K562 (cell line): ENCODE measurements around the gene ANKS3. TPM values are rescaled to one million over a fixed set of nuclear protein-coding genes. Genes with fewer than 3 reads are reported as not detected.

Source experiments
- ATAC-seq: fragments of 200-7000 bp; cut with Tn5 transposase; 3 replicates; pipeline ENCODE4 v1.9.1; 2020; ENCODE audit warnings: moderate library complexity
- BruUV-seq: library from RNA; stranded (reverse); fragments of 400-500 nt; replicated peaks from 2 replicates; lab custom pipeline; 2021; lab: Mats Ljungman, UMichigan
- CTCF ChIA-PET: fragments of 300-600 bp; formaldehyde crosslinking; extraction: SDS; loops from one replicate; lab custom pipeline; 2021; ENCODE audit warnings: low intra/inter-chr PET ratio; lab: Yijun Ruan, JAX
- POLR2A ChIA-PET: fragments of 300-600, 350-650 bp; sonication (Branson Sonifier 250); formaldehyde crosslinking; extraction: SDS; loops from one replicate; lab custom pipeline; 2021; ENCODE audit warnings: antibody characterized with exemption, inconsistent platforms; lab: Yijun Ruan, JAX
- DNase-seq, 4 experiments: peaks; one replicate each; pipeline versions ENCODE4 v3.0.0 to v3.0.0-alpha.2; 2011 to 2018; ENCODE audit warnings: low spot score in 3 of 4, mixed read lengths in 3 of 4; ENCODE audit errors: extremely low read depth in 1 of 4
- FAIRE-seq: peaks from 2 replicates; lab custom pipeline; 2011; peaks lifted over from hg19 to GRCh38; lab: Jason Lieb, UNC
- H2AFZ ChIP-seq: 2 replicates; pipeline ENCODE4 v1.6.0; 2011; ENCODE audit warnings: low read depth, low read length, control low read depth, inconsistent platforms
- H3K27ac ChIP-seq: fragments of 200-600 bp; 3 replicates; pipeline ENCODE4 v1.8.0; 2011; ENCODE audit warnings: low read depth, mild to moderate bottlenecking, control low read depth, inconsistent platforms, low read length, moderate library complexity, mixed read lengths; ENCODE audit errors: extremely low read depth
- H3K27me3 ChIP-seq, 2 experiments: fragments of 300-600 bp in 1 of 2; 2 replicates in 1 of 2; 3 replicates in 1 of 2; pipeline versions ENCODE4 v1.6.0 to v1.8.0; 2011; ENCODE audit warnings: inconsistent platforms in 2 of 2, low read length in 2 of 2, mild to moderate bottlenecking in 1 of 2, mixed read lengths in 1 of 2, moderate library complexity in 1 of 2; ENCODE audit not compliant: control insufficient read depth in 2 of 2, insufficient read depth in 2 of 2
- H3K36me3 ChIP-seq: fragments of 300-600 bp; 3 replicates; pipeline ENCODE4 v1.8.0; 2011; ENCODE audit warnings: mild to moderate bottlenecking, low read length, inconsistent platforms; ENCODE audit not compliant: control insufficient read depth, insufficient read depth
- H3K4me1 ChIP-seq, 2 experiments: fragments of 200-600 bp in 1 of 2; replicated peaks in 1 of 2; 2 replicates in 1 of 2; 3 replicates in 1 of 2; pipeline versions ENCODE4 v1.5.1 to v1.8.0; 2011; ENCODE audit warnings: inconsistent platforms in 2 of 2, low read length in 2 of 2, mild to moderate bottlenecking in 1 of 2, mixed read lengths in 1 of 2, moderate library complexity in 1 of 2; ENCODE audit not compliant: control insufficient read depth in 2 of 2, insufficient read depth in 2 of 2
- H3K4me2 ChIP-seq: 2 replicates; pipeline ENCODE4 v1.6.1; 2011; ENCODE audit warnings: low read length, control low read depth, inconsistent platforms, mixed read lengths; ENCODE audit not compliant: insufficient read depth
- H3K4me3 ChIP-seq: fragments of 200-600 bp; sonication (generic), shearing (Covaris generic); 2 replicates; pipeline ENCODE4 v1.5.1; 2016; ENCODE audit warnings: control low read depth, inconsistent platforms
- H3K79me2 ChIP-seq: fragments of 200-600 bp; 3 replicates; pipeline ENCODE4 v1.8.0; 2011; ENCODE audit warnings: low read length, inconsistent platforms; ENCODE audit not compliant: control insufficient read depth, insufficient read depth
- H3K9ac ChIP-seq, 2 experiments: 2 replicates each; pipeline versions ENCODE4 v1.6.0 to v1.6.1; 2011; ENCODE audit warnings: low read depth in 2 of 2, low read length in 2 of 2, control low read depth in 1 of 2, inconsistent platforms in 1 of 2, mild to moderate bottlenecking in 1 of 2, mixed read lengths in 1 of 2; ENCODE audit not compliant: insufficient read depth in 1 of 2
- H3K9me1 ChIP-seq: one replicate; pipeline ENCODE4 v1.6.0; 2011; ENCODE audit warnings: inconsistent platforms, mild to moderate bottlenecking, low read length, moderate library complexity; ENCODE audit not compliant: control insufficient read depth, insufficient read depth
- H3K9me3 ChIP-seq: replicated peaks from 2 replicates; pipeline ENCODE4 v1.5.1; 2011; ENCODE audit warnings: low read depth, low read length, inconsistent platforms; ENCODE audit not compliant: control insufficient read depth, insufficient read depth
- H4K20me1 ChIP-seq: replicated peaks from 2 replicates; pipeline ENCODE4 v1.6.1; 2011; ENCODE audit warnings: low read length, inconsistent platforms, mixed read lengths; ENCODE audit not compliant: control insufficient read depth, insufficient read depth
- ESRRB ChIP-seq: fragments of 250-450 bp; sonication (Bioruptor Pico); IDR thresholded peaks from 2 replicates; pipeline ENCODE4 v1.5.0; 2020; ENCODE audit warnings: mild to moderate bottlenecking, moderate library complexity, borderline replicate concordance
- GTF2F1 ChIP-seq: IDR thresholded peaks from 2 replicates; pipeline ENCODE4 v1.6.1; 2011; ENCODE audit warnings: low read depth, low read length, improper control_type of control experiment
- JUN ChIP-seq, 2 experiments: sonication (generic) in 1 of 2; formaldehyde crosslinking in 1 of 2; IDR thresholded peaks; 2 replicates each; pipeline versions ENCODE4 v1.6.1 to v1.8.0; 2012 to 2022; ENCODE audit warnings: borderline replicate concordance in 2 of 2, mild to moderate bottlenecking in 2 of 2, improper control_type of control experiment in 1 of 2, low read depth in 1 of 2, low read length in 1 of 2, missing genetic modification reagents in 1 of 2
- MYC ChIP-seq, 2 experiments: fragments of 250-450 bp in 1 of 2; sonication (Bioruptor Pico) in 1 of 2; IDR thresholded peaks; 2 replicates each; pipeline versions ENCODE4 v1.5.1 to v1.6.1; 2012 to 2021; ENCODE audit warnings: low read depth in 2 of 2, borderline replicate concordance in 1 of 2, improper control_type of control experiment in 1 of 2, low read length in 1 of 2, mild to moderate bottlenecking in 1 of 2, moderate library complexity in 1 of 2
- PCBP2 ChIP-seq: fragments of 200-400 bp; formaldehyde crosslinking; IDR thresholded peaks from 2 replicates; pipeline ENCODE4 v1.6.1; 2018; ENCODE audit warnings: low read length, low read depth, mild to moderate bottlenecking, moderate library complexity; ENCODE audit not compliant: poor library complexity, severe bottlenecking
- POLR2G ChIP-seq: fragments of 200-400 bp; formaldehyde crosslinking; IDR thresholded peaks from 2 replicates; pipeline ENCODE4 v1.6.1; 2017; ENCODE audit warnings: low read depth, mild to moderate bottlenecking, antibody characterized with exemption, low read length, moderate library complexity
- RBFOX2 ChIP-seq: fragments of 200-400 bp; formaldehyde crosslinking; IDR thresholded peaks from 2 replicates; pipeline ENCODE4 v1.6.1; 2017; ENCODE audit warnings: low read depth, mild to moderate bottlenecking, low read length, moderate library complexity
- RUNX1 ChIP-seq: sonication (generic); IDR thresholded peaks from 2 replicates; pipeline ENCODE4 v1.6.1; 2016; ENCODE audit warnings: antibody characterized with exemption, low read depth
- SNIP1 ChIP-seq: fragments of 450-650 bp; IDR thresholded peaks from 2 replicates; pipeline ENCODE4 v1.7.1; 2017; ENCODE audit warnings: low read depth, mild to moderate bottlenecking
- ZNF282 ChIP-seq: sonication (generic); formaldehyde crosslinking; IDR thresholded peaks from 2 replicates; pipeline ENCODE4 v1.8.1; 2023; ENCODE audit warnings: missing genetic modification reagents
- WGBS: fragments of 100-300 bp; shearing (Covaris generic); methylation state at CpG from one replicate; pipeline ENCODE4 v1.1.6; 2016; ENCODE audit warnings: low coverage, mixed read lengths; ENCODE audit not compliant: insufficient coverage; ENCODE audit errors: missing lambda C conversion rate; 5-methylcytosine and 5-hydroxymethylcytosine counted together
- in situ Hi-C: fragments of 300-500 bp; cut with MboI; formaldehyde crosslinking; loops from 4 replicates; pipeline ENCODE4 v1.15.0; 2018; ENCODE audit warnings: inconsistent platforms, mixed read lengths
- intact Hi-C: fragments of 100-400 bp; cut with micrococcal nuclease; formaldehyde crosslinking; loops from 2 replicates; pipeline ENCODE4 v1.14.2; 2022
- polyA plus RNA-seq, 8 experiments: library from polyadenylated mRNA; depleted of rRNA in 4 of 8; stranded (reverse) in 5 of 8; unstranded in 3 of 8; fragments of >200 nt; fragmentation: Nextera tagmentation in 2 of 8; fragmentation: Illumina TruSeq in 1 of 8; extraction: Ambion mirVana in 2 of 8; extraction: Trizol in 1 of 8; gene quantifications; 2 replicates each; pipeline versions ENCODE4 v1.2.1 to v1.2.3, GENCODE V29; 2011 to 2014; ENCODE audit warnings: inconsistent platforms in 1 of 8, missing spikeins in 1 of 8
- total RNA-seq, 7 experiments: library from RNA; depleted of rRNA in 6 of 7; stranded (reverse); fragments of >200 nt in 6 of 7; fragmentation: Illumina TruSeq in 2 of 7; extraction: Trizol in 2 of 7; gene quantifications; 2 replicates each; pipeline versions ENCODE4 v1.2.1 to v1.2.3, GENCODE V29; 2011 to 2021; ENCODE audit warnings: low replicate concordance in 1 of 7

The ANKS3 gene
- total and polyA plus RNA-seq, 9 of the 15 experiments (the other 6 are each of a cell fraction or from before 2014, with no cell fraction given): 0.43 to 25.7 (median 14.8) TPM

DNA sequence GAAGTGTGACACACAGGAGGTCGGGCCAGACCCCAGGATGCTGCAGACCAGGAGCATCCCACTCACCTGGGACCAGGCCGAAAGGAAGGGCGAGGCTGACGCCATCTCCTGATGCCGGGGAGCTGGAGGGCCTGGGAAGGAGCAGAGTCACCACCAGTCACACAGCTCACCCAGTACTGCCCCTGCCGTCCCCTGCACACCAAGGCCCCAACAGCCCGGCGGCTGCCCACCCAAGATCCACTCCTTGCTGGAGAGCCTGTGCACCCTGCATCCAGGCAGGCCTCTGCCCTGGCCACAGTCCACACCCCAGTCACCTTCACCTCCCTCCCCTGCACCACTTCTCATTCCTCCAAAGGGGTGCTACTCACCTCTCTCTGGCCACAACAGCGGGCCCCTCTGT is 28.1 kb upstream of the ANKS3 start:
- FAIRE-seq: no peak
- CTCF ChIA-PET: no interaction called here
- in situ Hi-C loops: no loop called here

DNA sequence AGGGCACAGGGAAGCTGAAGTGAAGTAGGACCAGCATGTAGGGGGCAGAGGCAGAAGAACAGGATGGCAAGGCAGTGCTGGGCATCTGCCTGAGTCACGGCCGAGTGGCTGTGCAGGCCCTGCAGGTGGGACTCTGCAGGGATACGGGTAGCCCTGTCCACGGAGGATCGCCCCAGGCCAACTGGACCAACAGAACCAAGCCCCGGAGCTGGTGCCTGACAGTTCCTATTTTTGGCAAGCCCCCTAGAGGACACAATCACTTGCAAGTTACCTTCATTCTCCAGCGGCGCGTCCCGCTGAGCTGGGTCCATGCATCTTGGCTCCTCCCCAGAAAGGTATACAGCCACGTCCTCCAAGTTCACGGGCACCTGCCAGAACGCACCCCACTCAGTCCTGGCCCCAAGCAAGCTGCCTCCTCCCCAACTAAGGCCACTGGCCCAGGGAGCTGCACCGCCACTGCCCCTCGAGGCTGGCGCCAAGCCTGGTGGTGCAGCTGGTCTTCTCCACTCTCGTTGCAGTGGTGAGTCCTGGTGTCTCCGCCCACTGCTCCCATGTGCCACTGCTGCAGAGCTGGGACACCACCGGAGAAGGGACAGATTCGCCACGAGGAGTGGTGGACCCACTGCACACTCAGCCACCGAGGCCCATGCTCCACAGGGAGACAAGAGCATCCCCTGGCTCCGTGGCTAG is 26.3 kb upstream of the ANKS3 start:
- H3K36me3 ChIP-seq: peaks cover 76% of the 10 kb centered on the region

More for the DNA sequence above, 28.1 kb upstream of the ANKS3 start:
- H2AFZ ChIP-seq: no peak overlapping the region
- peaks cover 66% of the 10 kb centered on the region; the same call in 2 of the 3 replicates for H3K36me3 ChIP-seq
- H3K9ac ChIP-seq: peak overlapping the region in 1 of 2 experiments; percentile 20; a peak in 1 of 4 replicates
- no TSS peak for BruUV-seq
- no peak overlapping the region for H3K27ac ChIP-seq
- DNase-seq: no peak
- no peak for ATAC-seq
- H3K4me3 ChIP-seq: no peak overlapping the region
- H3K79me2 ChIP-seq: peaks cover 21% of the 10 kb centered on the region
- no peaks in the 10 kb centered on the region for H3K27me3 ChIP-seq
- no peaks in the 10 kb centered on the region for H4K20me1 ChIP-seq
- peaks cover 8 to 32% of the 10 kb centered on the region in 2 experiments for H3K4me1 ChIP-seq
- intact Hi-C loops: no loop called here
- POLR2A ChIA-PET: interaction anchor here (0.6 to 1.1 kb wide), 3 partner anchors 15 to 310 kb away, joined by 3 read pairs; no protein-coding TSS in a partner anchor
- TF ChIP-seq RBFOX2 (peak; percentile 52), MYC (IDR thresholded peaks at IDR 0.05; ENCODE audit: low read depth, low read length) (no peak), MYC (CRISPR knock-in tag; IDR thresholded peaks at IDR 0.05; ENCODE audit: borderline replicate concordance, low read depth) (no peak)
- WGBS: 79% methylated on average over 9 of the region's 9 CpGs
- H3K9me3 ChIP-seq: no peaks in the 10 kb centered on the region
- no peak overlapping the region for H3K4me2 ChIP-seq
- H3K9me1 ChIP-seq: no peaks in the 10 kb centered on the region

More for the DNA sequence above, 26.3 kb upstream of the ANKS3 start:
- H3K4me3 ChIP-seq: no peak overlapping the region
- H3K79me2 ChIP-seq: peaks cover 4% of the 10 kb centered on the region; the same call in 1 of the 3 replicates
- H3K9me3 ChIP-seq: peaks cover 6% of the 10 kb centered on the region
- H3K27ac ChIP-seq: no peak overlapping the region
- 93% methylated on average over 23 of the region's 23 CpGs for WGBS
- DNase-seq (no peak), FAIRE-seq (no peak), ATAC-seq (no peak)
- H3K9me1 ChIP-seq: no peaks in the 10 kb centered on the region
- POLR2A ChIA-PET: interaction anchor here (0.6 to 1.2 kb wide), 4 partner anchors 9 to 294 kb away, joined by 3 to 5 read pairs (median 3); no protein-coding TSS in a partner anchor
- in situ Hi-C loops (no loop called here), intact Hi-C loops (no loop called here)
- no peak for TF ChIP-seq GTF2F1
- TF ChIP-seq POLR2G: peak; percentile 33; the same call in 1 of the 2 replicates
- no peak for TF ChIP-seq PCBP2
- TF ChIP-seq ESRRB (CRISPR knock-in tag): no peak
- TF ChIP-seq JUN (IDR thresholded peaks at IDR 0.05; ENCODE audit: borderline replicate concordance, low read depth, low read length): no peak
- no peak for TF ChIP-seq JUN (CRISPR knock-in tag; IDR thresholded peaks at IDR 0.05; ENCODE audit: borderline replicate concordance)
- no peak for TF ChIP-seq ZNF282 (CRISPR knock-in tag)
- TF ChIP-seq RUNX1: no peak
- TF ChIP-seq RBFOX2: peak; percentile 28; the same call in 1 of the 2 replicates
- TF ChIP-seq SNIP1: no peak
- peaks cover 0 to 16% of the 10 kb centered on the region in 2 experiments; a peak in 1 of 5 replicates for H3K4me1 ChIP-seq
- H4K20me1 ChIP-seq: no peaks in the 10 kb centered on the region
- no peak overlapping the region for H3K4me2 ChIP-seq
- CTCF ChIA-PET: no interaction called here
- H2AFZ ChIP-seq: no peak overlapping the region
- no TSS peak for BruUV-seq
- H3K27me3 ChIP-seq: no peaks in the 10 kb centered on the region
- H3K9ac ChIP-seq: peak overlapping the region in 1 of 2 experiments; percentile 68; a peak in 2 of 4 replicates
